ENCODE measurements around the gene CDH12.

GRCh38 chr5:22473886-22474285 lies 379.3 kb downstream of the CDH12 start:
- TF ChIP-seq EZH2phosphoT487 (IDR thresholded peaks at IDR 0.05; ENCODE audit: insufficient read depth, low read depth) (no peak), EZH2 (IDR thresholded peaks at IDR 0.05; ENCODE audit: insufficient read depth, poor library complexity, severe bottlenecking) (no peak)
